ENCODE data around the gene NEK2.
A peak's percentile ranks its signal among the peaks of the same experiment; 100 is the strongest.

The NEK2 gene

DNA sequence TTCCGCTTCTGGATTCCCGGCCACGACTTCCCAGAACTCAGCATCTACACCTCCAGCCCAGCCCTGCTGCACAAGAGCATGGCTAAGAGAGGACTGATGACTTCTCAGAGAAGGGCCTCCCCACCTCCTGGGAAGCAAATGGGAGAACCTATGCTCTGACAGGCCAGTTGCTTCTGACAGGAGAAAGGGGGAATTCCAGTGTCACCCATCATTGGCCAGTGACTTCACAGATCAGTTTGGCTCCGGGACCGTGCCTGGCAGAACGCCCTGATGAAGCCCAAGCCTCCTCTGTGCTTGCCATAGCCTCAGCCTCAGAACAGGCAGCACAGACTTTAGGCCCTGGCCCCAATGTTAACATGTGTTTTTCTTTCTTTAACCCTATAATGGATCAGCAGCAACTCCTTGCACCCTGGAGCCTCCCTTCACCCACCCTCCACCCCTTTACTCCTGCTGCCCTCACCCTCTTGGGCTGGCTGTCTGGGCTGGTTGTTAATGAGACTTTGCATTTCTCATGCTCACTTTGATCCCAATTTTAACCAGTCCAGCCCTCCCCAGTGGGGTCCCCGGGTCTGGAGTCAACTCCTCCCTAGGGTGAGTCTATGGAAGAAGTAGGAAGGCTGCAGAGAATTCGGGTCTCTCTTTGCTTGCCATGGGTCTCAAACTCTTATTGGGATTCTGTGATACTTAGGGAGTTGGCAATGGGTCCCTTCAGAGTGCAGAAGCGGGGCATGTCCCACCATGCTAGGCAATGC, 53.8 kb downstream of the NEK2 start:
- in situ Hi-C loops (cut with MboI; ENCODE audit: low pct_unique_long_range_greater_than_20kb, low sequenced_read_pairs), result no loop called here

DNA sequence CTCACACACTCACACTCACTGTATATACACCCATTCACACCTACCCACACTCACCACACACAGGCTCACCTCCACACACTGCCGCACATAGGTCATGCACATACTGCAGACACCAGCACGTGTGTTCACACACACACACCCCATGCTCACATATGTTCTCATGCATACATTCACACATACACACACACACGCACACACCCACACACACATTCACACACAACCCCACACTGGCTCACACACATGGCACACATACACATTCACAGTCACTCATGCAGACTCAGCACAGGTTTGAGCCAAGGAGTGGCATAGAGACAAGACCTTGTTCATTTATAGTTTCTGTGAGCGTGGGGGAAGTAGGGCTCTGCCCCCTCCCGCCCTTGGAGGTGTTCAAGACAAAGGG, 55.3 kb downstream of the NEK2 start:
- in situ Hi-C loops (cut with MboI; ENCODE audit: low pct_unique_long_range_greater_than_20kb, low sequenced_read_pairs), result no loop called here

More for the DNA sequence above, 53.8 kb downstream of the NEK2 start:
- no peak for DNase-seq

DNA sequence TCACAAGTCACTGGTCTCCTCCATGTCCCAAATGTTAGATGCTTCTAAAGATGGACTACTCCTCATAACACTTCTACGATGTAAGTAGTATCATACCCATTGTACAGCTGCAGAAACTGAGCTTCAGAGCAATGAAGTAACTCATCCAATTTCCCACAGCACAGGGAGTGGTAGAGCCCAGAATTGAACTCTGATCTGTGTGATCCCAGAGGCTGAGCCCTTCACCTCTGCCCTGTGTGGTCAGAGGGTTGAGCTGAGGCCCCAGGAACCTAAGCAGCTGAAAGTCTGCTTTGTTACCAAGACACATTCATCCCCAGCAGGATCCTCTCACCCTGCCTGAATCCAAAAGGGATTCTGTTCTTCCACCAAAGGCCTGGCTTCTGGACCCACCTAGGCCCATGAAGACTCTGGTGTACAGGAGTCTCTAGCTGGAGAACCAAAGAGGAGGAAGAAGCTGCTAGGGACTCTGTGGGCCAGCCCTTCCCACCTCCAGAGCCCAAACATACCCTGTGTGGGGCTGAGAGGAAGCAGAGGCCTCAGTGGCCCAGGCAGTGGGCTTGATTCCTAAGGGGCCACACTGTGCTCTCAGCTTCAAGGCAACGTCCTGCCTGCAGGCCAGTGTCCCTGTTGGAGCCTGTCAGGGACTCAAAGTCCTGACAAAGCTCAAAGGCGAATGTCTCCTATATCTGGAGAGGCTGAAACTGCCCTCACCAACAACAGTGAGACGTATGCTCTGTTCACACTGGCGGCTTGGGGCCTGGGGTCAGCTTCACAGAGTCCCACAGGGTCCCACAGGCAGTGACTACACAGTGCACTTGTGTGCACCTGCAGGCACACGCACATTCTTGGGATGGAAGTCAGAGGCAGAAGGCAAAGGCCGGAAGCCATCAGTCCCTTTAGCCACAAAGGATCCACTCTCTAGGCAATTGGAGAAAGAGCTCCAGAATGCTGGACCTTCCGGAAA, 56.1 kb downstream of the NEK2 start:
- in situ Hi-C loops (cut with MboI; ENCODE audit: low pct_unique_long_range_greater_than_20kb, low sequenced_read_pairs), result no loop called here

More for the DNA sequence above, 55.3 kb downstream of the NEK2 start:
- DNase-seq, result no peak

DNA sequence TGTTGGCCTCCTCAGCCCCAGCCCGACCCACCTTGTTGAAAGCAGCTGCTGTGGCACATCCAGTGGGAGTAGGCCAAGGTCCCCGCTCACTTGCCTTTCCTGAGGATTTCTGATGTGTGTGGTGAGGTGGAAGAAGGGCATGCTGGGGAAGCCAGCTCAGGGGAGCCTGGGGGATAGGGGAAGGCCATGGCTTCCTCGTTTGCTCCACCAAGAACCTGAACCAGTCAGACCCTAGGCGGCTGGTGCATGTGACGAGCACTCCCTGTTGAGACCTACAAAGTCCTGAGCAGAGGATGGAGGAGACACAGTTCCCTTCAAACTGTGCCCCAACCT, 58.5 kb downstream of the NEK2 start:
- DNase-seq, result no peak
- in situ Hi-C loops (cut with MboI; ENCODE audit: low pct_unique_long_range_greater_than_20kb, low sequenced_read_pairs), result no loop called here

More for the DNA sequence above, 56.1 kb downstream of the NEK2 start:
- no peak for DNase-seq

DNA sequence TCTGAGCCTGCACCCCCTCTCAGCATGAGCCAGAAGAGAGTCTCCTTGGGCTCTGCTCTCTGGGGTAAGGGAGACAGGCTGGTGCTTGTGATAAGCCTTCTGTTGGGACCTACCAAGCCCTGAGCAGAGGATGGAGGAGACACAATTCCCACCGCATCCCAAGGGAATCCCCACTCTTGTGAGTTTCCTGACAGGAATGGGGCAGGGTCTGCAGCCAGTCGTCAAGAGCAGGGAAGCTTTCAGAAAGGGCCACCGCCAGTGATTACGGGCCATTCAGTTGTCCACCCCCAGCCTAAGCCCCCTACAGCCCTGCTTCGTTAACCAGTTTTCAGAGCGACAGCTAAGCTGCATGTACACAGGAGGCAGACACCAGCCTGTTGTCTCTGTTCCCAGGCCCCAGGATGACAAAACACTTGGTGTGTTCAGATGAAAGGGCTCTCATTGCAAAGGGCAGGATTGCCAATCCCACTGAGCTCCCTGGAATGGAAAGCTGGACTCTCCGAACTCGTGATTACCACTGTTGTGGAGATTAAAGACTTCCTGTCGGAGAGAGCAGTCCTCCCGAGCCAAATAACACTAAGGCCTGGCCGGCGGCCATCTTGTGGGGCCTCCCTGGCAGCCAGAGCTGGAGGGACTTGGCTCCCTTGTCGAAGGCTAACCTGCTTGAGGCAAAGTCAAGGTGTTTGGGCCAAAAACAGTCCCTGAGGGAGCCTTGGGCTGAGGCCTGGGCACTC, 59.0 kb downstream of the NEK2 start:
- in situ Hi-C loops (cut with MboI; ENCODE audit: low pct_unique_long_range_greater_than_20kb, low sequenced_read_pairs), result no loop called here
- DNase-seq, result no peak

DNA sequence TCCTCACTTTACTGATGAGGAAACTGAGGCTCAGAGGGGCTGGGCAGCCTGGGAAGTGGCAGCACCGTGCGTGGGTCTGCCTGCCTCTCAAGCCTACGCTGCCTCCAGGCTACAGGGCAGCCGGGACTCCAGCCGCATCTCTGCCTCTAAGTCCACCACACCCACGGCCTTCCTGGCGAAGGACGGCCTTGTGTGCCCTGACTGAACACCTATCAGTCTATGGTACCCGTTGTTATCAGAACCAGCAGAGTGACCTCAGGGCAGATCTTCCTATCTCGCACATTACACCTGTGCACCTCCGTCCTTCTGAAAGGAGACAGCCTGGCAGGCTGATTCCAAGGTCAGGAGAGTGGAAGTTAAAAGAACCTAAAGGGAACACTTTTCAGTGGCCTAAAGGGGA, 60.8 kb downstream of the NEK2 start:
- DNase-seq, result no peak
- in situ Hi-C loops (cut with MboI; ENCODE audit: low pct_unique_long_range_greater_than_20kb, low sequenced_read_pairs), result no loop called here

DNA sequence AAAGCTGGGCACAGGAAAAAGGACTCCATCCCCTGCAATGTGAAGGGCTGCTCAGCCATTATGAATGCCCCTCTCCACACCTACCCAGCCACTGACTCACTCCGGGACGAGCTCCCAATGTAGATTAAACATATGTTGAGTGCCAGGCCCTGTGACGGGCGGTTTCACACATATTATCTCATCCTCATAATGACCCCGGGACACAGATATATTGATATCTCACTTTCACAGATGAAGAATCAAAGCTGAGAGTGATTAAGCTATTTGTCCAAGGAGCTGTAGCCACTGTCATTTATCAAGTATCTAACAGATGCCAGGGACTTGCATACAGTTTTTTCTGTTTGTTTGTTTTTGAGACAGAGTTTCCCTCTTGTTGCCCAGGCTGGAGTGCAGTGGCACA, 61.5 kb downstream of the NEK2 start:
- DNase-seq, result no peak
- in situ Hi-C loops (cut with MboI; ENCODE audit: low pct_unique_long_range_greater_than_20kb, low sequenced_read_pairs), result no loop called here

DNA sequence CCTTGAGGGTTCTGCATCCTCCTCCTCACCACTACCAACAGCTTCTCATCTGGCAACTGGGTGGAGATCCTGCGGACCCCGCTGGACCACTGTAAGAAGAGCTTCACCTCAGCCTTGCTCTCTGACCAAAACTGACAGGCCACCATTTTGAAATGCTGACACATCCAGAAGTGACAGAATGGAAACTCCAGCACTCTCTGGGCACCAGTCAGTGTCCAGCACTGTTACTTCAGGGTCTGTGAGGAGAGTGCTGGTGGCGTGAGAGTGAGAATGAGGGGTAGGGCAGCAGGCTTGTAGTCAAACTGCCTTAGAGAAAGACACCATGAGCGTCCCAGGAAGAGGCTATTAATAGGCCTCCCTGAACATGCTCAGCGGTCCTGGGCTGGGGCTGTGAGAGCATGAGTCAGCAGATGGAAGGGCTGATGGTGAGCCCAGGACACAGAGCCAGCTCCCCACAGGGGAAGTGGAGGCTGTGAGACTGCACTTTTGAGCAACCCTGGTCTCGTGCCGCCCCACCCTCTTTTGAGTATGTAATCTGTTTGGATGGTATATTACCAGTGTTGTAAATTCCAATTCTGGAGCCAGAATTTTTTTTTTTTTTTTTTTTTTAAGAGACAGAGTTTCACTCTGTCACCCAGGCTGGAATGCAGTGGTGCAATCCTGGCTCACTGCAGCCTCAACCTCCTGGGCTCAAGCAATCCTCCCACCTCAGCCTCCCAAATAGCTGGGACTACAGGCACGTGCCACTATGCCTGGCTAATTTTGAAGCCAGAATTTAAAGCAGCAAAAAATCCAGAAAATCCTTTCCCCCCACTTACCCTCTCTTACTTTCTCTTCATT, 62.1 kb downstream of the NEK2 start:
- in situ Hi-C loops (cut with MboI; ENCODE audit: low pct_unique_long_range_greater_than_20kb, low sequenced_read_pairs), result no loop called here

DNA sequence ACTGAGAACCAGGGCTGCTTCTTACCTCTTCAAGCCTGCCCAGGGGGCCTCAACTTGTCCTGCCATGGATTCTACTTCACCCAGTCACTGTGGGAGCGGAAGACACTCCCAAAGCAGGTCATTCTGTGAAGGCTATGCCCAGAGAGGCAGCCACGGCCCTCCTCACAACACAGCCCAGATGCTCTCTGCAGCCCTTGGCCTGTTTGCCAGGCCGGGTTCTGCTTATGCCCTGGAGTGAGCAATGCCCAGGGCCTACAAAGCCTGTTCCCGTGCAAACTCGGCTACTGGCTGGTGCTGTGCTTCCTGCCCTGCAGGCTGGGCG, 62.7 kb downstream of the NEK2 start:
- DNase-seq, result no peak
- in situ Hi-C loops (cut with MboI; ENCODE audit: low pct_unique_long_range_greater_than_20kb, low sequenced_read_pairs), result no loop called here

More for the DNA sequence above, 62.1 kb downstream of the NEK2 start:
- peak; percentile 84 for DNase-seq

Data from KBM-7 (cell line).